ENCODE results near the gene PCDH15.
A peak's percentile ranks its signal among the peaks of the same experiment; 100 is the strongest.

PCDH15 gene

GRCh38 chr10:54125098-54125747 is 675.8 kb downstream of the PCDH15 start:
- DNase-seq (ENCODE audit: low spot score), result no peak

GRCh38 chr10:54124209-54124885 is 676.7 kb downstream of the PCDH15 start:
- no peak for DNase-seq (ENCODE audit: low spot score)

DNA sequence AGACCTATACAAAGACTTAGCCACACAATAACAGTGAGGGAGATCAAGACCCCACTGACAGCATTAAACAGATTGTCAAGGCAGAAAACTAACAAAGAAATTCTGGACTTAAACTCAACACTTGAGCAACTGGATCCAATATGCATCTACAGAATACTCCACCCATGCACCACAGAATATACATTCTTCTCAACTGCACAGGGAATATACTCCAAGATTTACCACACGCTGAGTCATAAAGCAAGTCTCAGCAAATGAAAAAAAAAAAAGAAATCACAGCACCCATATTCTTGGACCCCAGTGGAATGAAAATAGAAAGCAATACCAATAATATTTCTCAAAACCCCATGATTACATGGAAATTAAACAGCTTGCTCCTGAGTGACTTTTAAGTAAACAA is 680.2 kb downstream of the PCDH15 start:
- DNase-seq (ENCODE audit: low spot score), result no peak

DNA sequence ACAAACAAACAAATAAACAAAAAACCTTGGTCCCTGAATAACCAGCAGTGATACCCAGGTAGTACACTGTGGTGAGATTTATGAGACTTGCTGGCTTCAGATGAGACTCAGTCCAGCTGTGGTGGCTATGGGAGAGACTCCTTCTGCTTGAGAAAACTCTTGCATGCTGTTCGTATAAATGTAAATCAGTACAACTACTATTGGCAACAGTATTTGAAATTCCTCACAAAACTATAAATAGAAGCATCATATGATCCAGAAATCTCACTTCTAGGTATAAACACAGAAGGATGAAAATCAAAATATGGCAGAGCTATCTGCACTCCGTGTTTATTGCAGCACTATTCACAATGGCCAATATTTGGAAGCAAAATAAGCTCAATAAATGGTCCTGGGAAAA is 692.1 kb downstream of the PCDH15 start:
- no peak for DNase-seq (ENCODE audit: low spot score)

GRCh38 chr10:54096892-54097291 is 704.1 kb downstream of the PCDH15 start:
- no peak for DNase-seq (ENCODE audit: low spot score)

DNA sequence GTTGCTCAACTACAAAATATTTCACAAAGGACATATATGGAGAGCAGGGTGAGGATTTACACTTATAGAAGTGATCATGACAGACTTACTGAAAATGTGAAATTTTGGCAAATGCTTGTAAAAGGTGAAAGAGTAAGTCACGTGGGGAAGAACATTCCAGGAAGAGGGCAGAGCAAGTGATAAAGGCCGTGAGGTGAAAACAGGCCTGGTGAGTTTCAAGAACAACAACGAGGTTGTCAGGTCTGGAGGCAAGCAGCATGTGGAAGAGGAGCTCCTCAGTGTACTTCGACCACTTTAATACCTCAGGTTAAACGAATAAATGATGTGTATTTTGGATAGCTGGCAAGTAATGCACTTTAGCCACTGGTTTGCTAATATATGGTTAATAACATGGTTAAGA is 706.7 kb downstream of the PCDH15 start:
- no peak for DNase-seq (ENCODE audit: low spot score)

GRCh38 chr10:54091237-54091636 is 709.8 kb downstream of the PCDH15 start:
- DNase-seq (ENCODE audit: low spot score), result no peak

DNA sequence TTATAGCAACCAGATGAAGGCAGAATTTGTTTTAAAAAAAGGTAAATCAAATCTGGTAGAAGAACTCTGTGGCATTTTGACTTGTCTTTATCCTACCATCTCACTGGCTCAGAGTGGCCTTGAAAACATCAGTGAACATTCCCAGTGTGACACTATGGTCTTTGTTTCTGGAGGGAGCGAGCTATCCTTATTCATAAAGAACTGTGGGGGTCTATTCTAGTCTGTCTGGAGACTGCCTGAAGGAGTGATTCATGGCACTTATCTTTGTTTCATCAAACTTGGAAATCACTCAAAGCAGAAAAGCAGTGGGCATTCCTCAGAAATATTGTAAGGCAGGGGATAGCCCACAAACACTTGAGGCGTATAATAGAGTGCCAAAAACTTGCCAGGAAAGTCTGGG is 719.1 kb downstream of the PCDH15 start:
- DNase-seq (ENCODE audit: low spot score), result no peak

DNA sequence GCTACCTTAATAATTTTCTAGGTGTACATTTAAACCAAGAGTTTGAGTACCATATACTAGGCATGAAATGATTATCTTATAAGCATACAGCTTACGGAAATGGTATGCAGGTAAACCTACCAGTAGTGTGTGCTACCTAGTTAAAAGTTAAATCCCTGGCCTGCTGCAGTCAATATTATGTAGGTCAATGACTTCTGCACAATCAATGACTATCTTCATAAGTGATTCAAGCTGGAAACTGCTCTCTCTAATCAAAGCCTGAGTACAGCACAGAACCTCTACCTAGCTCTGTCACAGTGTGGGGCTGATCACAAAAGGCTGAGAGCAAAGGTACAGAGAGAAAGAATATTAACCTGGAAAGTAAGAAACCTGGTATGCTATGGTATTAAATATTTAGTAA is 733.7 kb downstream of the PCDH15 start:
- DNase-seq (ENCODE audit: low spot score), result no peak

DNA sequence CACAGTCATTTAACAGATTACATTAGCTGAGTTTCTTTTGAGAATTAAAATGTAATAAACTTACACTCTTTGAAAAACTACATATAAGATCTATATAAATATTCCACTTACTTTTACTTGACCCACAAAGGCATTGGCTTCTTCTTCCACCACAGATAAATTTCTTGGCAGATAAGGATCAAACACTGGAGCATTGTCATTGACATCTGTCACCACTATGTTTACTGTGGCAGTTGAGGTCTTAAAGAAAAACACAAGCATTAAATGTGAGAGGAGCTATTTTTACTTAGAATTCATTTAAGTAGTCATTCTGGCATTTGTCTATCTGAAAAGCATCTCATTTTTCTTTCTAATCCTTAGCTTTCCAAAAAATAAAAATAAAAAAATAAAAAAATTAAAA is 734.4 kb downstream of the PCDH15 start:
- no peak for DNase-seq (ENCODE audit: low spot score)

- DNase-seq (ENCODE audit: low spot score), result no peak
Measured at GRCh38 chr10:54065106-54065505, 735.9 kb downstream of the PCDH15 start.

DNA sequence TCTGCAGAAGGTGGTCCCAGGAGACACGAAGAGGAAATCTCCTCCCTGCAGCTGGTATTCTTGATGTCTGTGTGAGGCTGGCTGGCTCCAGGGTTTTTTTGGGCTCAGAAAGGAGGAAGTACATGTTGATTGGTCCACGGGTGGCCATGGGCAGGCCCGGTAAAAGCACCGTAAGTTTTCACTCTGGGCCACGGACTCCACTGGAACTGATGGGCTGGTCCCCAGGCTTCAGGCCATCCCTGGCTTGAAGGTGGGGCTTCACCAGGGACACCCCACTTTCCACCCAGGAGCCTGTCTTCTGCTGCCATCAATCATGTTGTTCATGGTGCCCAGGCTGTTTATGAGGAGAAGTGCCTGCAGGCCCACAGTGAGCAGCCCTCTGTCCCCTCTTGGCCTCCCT is 736.8 kb downstream of the PCDH15 start:
- DNase-seq (ENCODE audit: low spot score), result no peak

DNA sequence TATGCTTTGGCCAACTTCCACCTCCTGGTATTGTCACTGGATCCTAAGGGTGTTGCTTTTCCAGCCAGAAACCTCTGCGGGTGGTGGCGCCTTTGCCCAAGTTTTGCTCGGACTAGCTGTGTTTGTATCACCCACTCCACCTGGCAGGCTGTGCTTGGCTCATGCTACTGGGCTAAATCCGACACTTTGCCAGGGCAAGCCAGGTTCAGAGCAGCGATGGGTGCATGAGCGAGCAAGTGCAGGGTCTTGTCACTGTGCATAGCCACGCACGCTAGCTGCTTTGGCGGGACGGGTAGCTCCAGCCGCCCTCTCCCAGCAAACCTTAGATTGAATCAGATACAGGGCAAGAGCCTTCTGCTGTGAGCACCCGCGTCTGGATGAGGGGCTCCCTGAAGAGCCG is 737.5 kb downstream of the PCDH15 start:
- no peak for DNase-seq (ENCODE audit: low spot score)

DNA sequence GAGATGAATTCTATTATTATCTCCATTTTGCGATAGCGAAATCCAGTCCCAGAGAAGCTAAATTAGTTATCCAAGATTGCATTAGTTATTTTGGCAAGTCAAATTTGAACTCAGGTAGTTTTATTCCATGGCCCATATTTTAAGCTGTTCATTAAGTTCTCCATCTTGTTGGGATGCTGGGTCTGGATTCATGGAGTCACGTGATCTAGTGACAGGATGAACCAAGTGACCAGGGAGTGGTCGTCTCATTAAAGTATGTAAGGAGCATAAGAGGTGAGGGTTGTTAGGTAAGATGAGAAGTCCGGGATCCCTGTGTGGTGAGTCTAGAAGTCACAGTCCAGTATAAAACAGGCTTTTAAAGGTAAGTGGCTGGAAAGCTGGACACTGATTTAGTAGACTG is 740.5 kb downstream of the PCDH15 start:
- DNase-seq (ENCODE audit: low spot score), result no peak

DNA sequence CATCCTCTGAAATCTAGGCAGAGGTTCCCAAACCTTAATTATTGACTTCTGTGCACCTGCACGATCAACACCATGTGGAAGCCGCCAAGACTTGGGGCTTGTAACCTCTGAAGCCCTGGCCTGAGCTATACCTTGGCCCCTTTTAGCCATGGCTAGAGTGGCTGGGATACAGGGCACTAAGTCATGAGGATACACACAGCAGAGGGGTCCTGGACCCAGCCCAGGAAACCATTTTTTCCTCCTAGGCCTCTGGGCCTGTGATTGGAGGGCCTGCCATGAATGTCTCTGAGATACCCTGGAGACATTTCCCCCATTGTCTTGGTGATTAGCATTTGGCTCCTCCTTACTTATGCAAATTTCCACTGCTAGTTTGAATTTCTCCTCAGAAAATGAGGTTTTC is 743.7 kb downstream of the PCDH15 start:
- DNase-seq (ENCODE audit: low spot score), result no peak

DNA sequence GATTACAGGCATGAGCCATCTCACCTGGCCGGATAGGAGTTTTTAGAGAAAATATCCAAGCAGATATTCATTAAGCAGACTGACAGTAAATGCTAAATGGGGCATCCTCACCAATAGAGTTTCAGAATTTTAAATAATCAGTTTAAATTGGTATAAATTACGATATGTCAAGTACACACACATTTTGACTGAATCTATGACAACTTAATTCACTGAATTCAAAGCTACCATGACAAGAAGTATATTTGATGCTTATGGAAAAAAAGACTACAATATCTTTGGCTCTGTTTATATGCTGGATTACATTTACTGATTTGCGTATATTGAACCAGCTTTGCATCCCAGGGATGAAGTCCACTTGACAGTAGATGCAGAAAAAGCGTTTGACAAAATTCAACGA is 774.7 kb downstream of the PCDH15 start:
- no peak for DNase-seq (ENCODE audit: low spot score)

DNA sequence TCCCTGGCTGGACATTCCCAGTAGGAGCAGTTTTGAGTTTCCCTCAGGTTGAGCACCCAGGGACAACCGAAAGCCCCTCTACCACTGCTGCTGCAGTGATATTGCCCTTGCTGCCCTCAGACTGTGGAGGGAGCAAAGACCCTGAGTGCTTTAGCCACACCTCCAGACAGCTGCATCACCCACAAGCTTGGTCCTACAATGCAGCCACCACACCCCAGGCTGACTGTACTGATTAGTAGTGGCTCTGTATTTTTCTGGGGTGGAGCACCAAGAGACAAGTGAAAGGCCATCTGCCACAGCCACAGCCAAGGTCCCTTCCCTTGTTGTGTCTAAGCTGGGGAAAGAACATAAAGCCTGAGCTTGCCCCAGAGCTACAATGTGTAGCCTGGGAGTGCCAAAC is 789.9 kb downstream of the PCDH15 start:
- DNase-seq (ENCODE audit: low spot score), result no peak

- DNase-seq (ENCODE audit: low spot score), result no peak
Measured at GRCh38 chr10:54010337-54010933, 790.6 kb downstream of the PCDH15 start.

DNA sequence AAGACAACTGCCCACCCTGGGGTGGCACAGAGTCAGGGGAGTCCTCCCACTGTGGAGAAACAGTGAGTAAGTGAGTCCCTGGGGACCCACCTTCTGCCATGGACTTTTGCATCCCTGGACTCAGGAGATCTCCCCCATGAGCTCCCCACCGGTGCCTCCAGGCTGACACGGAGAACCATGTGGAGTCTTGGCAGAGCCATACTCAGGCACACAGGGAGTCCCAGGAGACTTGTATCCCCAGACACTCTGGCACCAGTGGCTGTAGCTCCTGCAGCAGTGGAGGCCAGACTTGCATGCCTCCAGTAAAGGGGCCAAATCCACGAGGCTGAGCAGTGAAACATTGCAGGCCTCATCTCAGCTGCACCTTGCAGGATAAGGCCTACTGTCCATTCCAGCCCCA is 791.4 kb downstream of the PCDH15 start:
- DNase-seq (ENCODE audit: low spot score), result no peak

- DNase-seq (ENCODE audit: low spot score), result no peak
Measured at GRCh38 chr10:54002077-54002476, 799.0 kb downstream of the PCDH15 start.

GRCh38 chr10:53997953-53998352 is 803.1 kb downstream of the PCDH15 start:
- DNase-seq (ENCODE audit: low spot score), result peak; percentile 42

GRCh38 chr10:53990799-53991238 is 810.2 kb downstream of the PCDH15 start:
- no peak for DNase-seq (ENCODE audit: low spot score)

DNA sequence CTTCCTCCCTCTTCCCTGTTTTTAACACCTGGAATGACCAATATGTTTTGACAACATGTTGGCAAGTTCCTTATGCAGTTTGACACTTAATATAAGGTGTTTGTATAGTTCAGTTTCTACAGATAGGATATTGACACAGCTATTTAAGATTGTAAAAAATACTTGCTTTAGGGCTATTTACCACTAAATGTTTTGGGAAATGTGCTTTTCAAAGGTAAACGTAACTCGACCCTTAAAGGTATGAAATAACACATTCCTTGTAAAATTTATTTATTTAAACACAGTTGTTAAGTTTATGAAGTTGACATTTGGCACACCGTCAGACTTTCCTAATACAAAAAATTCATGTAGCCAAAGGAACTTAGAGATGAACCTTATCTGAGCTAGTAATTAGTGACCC is 817.6 kb downstream of the PCDH15 start:
- DNase-seq (ENCODE audit: low spot score), result no peak

DNA sequence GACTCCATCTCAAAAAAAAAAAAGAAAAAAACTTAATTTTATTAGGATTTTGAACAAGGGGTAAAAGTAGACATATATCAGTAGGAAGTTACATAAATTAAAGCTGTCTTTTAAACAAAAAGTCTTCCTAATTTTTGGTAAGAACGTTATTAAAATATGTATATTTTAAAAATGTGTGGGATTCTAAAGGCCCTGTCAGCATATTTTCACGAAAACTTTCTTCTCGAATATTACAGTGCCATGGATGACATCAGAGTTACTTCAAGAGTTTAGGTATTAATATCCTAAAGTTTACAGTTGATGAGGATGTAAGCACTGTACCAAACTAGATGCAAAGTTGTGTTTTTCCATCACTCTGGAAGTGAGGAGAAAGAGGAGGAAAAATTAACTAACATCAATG is 820.8 kb downstream of the PCDH15 start:
- DNase-seq (ENCODE audit: low spot score), result no peak
